HepG2 (cell line): Measurements from ENCODE around the gene ABCC8. TPM values are rescaled to one million over a fixed set of nuclear protein-coding genes. Genes with fewer than 3 reads are reported as not detected.

Experiments
- ATF7-NPFF ChIP-seq: sonication (generic); formaldehyde crosslinking; IDR thresholded peaks from 2 replicates; pipeline ENCODE4 v1.8.1; 2023; ENCODE audit warnings: mild to moderate bottlenecking, low read depth, missing genetic modification reagents, moderate library complexity
- GLI4 ChIP-seq: sonication (generic); formaldehyde crosslinking; IDR thresholded peaks from 2 replicates; pipeline ENCODE4 v1.5.1; 2020; ENCODE audit warnings: missing genetic modification reagents, mild to moderate bottlenecking, moderate library complexity, borderline replicate concordance
- GTF2F1 ChIP-seq: fragments of 150-350 bp; IDR thresholded peaks from 2 replicates; pipeline ENCODE4 v1.6.1; 2014; ENCODE audit warnings: low read length
- LBX2 ChIP-seq: sonication (generic); formaldehyde crosslinking; IDR thresholded peaks from 2 replicates; pipeline ENCODE4 v1.5.0; 2020; ENCODE audit warnings: missing genetic modification reagents, mild to moderate bottlenecking, borderline replicate concordance
- MXI1 ChIP-seq: IDR thresholded peaks from 3 replicates; pipeline ENCODE4 v1.6.1; 2012; ENCODE audit warnings: low read depth, low read length, inconsistent platforms, borderline replicate concordance
- NCOA1 ChIP-seq: sonication (generic); formaldehyde crosslinking; IDR thresholded peaks from 2 replicates; pipeline ENCODE4 v1.9.0; 2021; ENCODE audit warnings: missing genetic modification reagents
- NFE2 ChIP-seq: sonication (generic); formaldehyde crosslinking; IDR thresholded peaks from 2 replicates; pipeline ENCODE4 v1.4.0; 2020; ENCODE audit warnings: missing genetic modification reagents
- PHF5A ChIP-seq: IDR thresholded peaks from one replicate; pipeline ENCODE4 v1.6.1; 2018; ENCODE audit warnings: low read depth, missing genetic modification reagents; ENCODE audit not compliant: unreplicated experiment
- RBFOX2 ChIP-seq: fragments of 200-400 bp; formaldehyde crosslinking; IDR thresholded peaks from 2 replicates; pipeline ENCODE4 v1.6.1; 2017; ENCODE audit warnings: low read depth, mild to moderate bottlenecking, low read length
- REL ChIP-seq: sonication (generic); formaldehyde crosslinking; conservative IDR thresholded peaks from 2 replicates; pipeline ENCODE4 v1.8.0; 2022; ENCODE audit warnings: mild to moderate bottlenecking, missing genetic modification reagents, moderate library complexity
- RORA ChIP-seq: sonication (generic); formaldehyde crosslinking; IDR thresholded peaks from 2 replicates; pipeline ENCODE4 v1.5.0; 2020; ENCODE audit warnings: mild to moderate bottlenecking, missing genetic modification reagents, moderate library complexity
- SALL1 ChIP-seq: sonication (generic); formaldehyde crosslinking; IDR thresholded peaks from 2 replicates; pipeline ENCODE4 v1.8.0; 2022; ENCODE audit warnings: mild to moderate bottlenecking, missing genetic modification reagents
- SMYD3 ChIP-seq: sonication (generic); formaldehyde crosslinking; IDR thresholded peaks from 2 replicates; pipeline ENCODE4 v1.8.1; 2023; ENCODE audit warnings: mild to moderate bottlenecking, missing genetic modification reagents
- THRA ChIP-seq: sonication (generic); formaldehyde crosslinking; IDR thresholded peaks from 2 replicates; pipeline ENCODE4 v1.4.0; 2020; ENCODE audit warnings: missing genetic modification reagents, borderline replicate concordance
- ZFP1 ChIP-seq: IDR thresholded peaks from 2 replicates; pipeline ENCODE4 v1.6.1; 2016
- ZFX ChIP-seq: sonication (generic); formaldehyde crosslinking; IDR thresholded peaks from 2 replicates; pipeline ENCODE4 v1.4.0; 2020; ENCODE audit warnings: mild to moderate bottlenecking, low read depth, missing genetic modification reagents, moderate library complexity
- ZFY ChIP-seq: sonication (generic); formaldehyde crosslinking; IDR thresholded peaks from 2 replicates; pipeline ENCODE4 v1.4.0; 2020; ENCODE audit warnings: missing genetic modification reagents
- ZNF101 ChIP-seq: sonication (generic); formaldehyde crosslinking; IDR thresholded peaks from 2 replicates; pipeline ENCODE4 v1.4.0; 2020; ENCODE audit warnings: mild to moderate bottlenecking, low read depth, missing genetic modification reagents, borderline replicate concordance
- ZNF12 ChIP-seq: sonication (generic); formaldehyde crosslinking; IDR thresholded peaks from 2 replicates; pipeline ENCODE4 v1.5.0; 2020; ENCODE audit warnings: missing genetic modification reagents
- ZNF138 ChIP-seq: sonication (generic); formaldehyde crosslinking; IDR thresholded peaks from 2 replicates; pipeline ENCODE4 v1.5.0; 2020; ENCODE audit warnings: mild to moderate bottlenecking, low read depth, missing genetic modification reagents
- ZNF251 ChIP-seq: sonication (generic); formaldehyde crosslinking; IDR thresholded peaks from 2 replicates; pipeline ENCODE4 v1.9.0; 2021; ENCODE audit warnings: mild to moderate bottlenecking, missing genetic modification reagents
- ZNF605 ChIP-seq: sonication (generic); formaldehyde crosslinking; IDR thresholded peaks from 2 replicates; pipeline ENCODE4 v1.8.0; 2022; ENCODE audit warnings: mild to moderate bottlenecking, missing genetic modification reagents
- ZNF746 ChIP-seq: sonication (generic); formaldehyde crosslinking; IDR thresholded peaks from 2 replicates; pipeline ENCODE4 v1.8.0; 2022; ENCODE audit warnings: mild to moderate bottlenecking, missing genetic modification reagents
- polyA plus RNA-seq, 8 experiments: library from polyadenylated mRNA; depleted of rRNA in 3 of 8; stranded (reverse) in 7 of 8; unstranded in 1 of 8; fragments of >200 nt; fragmentation: Illumina TruSeq in 4 of 8; extraction: Trizol in 4 of 8; gene quantifications; 2 replicates each; pipeline versions ENCODE4 v1.2.1 to v1.2.3, GENCODE V29; 2011 to 2016; ENCODE audit warnings: low read depth in 4 of 8, missing spikeins in 1 of 8, mixed read lengths in 1 of 8; ENCODE audit not compliant: insufficient read depth in 1 of 8
- total RNA-seq, 5 experiments: library from RNA; depleted of rRNA; stranded (reverse); fragments of >200 nt; fragmentation: Illumina TruSeq; extraction: Trizol; gene quantifications; 2 replicates each; pipeline ENCODE4 v1.2.3, GENCODE V29; 2016; ENCODE audit warnings: low read depth in 1 of 5
- TF ChIP-seq, protein P1 (sequence below): IDR thresholded peaks from 2 replicates; pipeline ENCODE4 v1.6.1; 2016; ENCODE audit warnings: mild to moderate bottlenecking
- TF ChIP-seq, protein P2 (sequence below), 2 experiments: sonication (generic) in 1 of 2; formaldehyde crosslinking in 1 of 2; IDR thresholded peaks; 2 replicates each; pipeline versions ENCODE4 v1.5.1 to v1.6.1; 2011 to 2020; ENCODE audit warnings: borderline replicate concordance in 1 of 2, low read depth in 1 of 2, low read length in 1 of 2, mild to moderate bottlenecking in 1 of 2, missing genetic modification reagents in 1 of 2, moderate library complexity in 1 of 2

ABCC8 gene
- total and polyA plus RNA-seq, 2 of the 13 experiments (the other 11 are each of a cell fraction or from before 2014, with no cell fraction given) = not detected

- TF ChIP-seq ZFP1 (no peak), NCOA1 (CRISPR knock-in tag) (peak; percentile 76; the same call in 1 of the 2 replicates), SALL1 (CRISPR knock-in tag) (peak; percentile 96), MXI1 (peak; percentile 93; the same call in 1 of the 3 replicates), NFE2 (no peak), GTF2F1 (no peak), ZNF101 (CRISPR knock-in tag) (peak; percentile 54; the same call in 1 of the 2 replicates), THRA (CRISPR knock-in tag) (0 out of 2 replicates have a peak, but pooled peaks have one; percentile 10), ZNF605 (CRISPR knock-in tag) (peak; percentile 59; the same call in 1 of the 2 replicates), RORA (CRISPR knock-in tag) (no peak), LBX2 (CRISPR knock-in tag) (peak; percentile 61; the same call in 1 of the 2 replicates), ZNF746 (CRISPR knock-in tag) (peak; percentile 81; the same call in 1 of the 2 replicates), SMYD3 (CRISPR knock-in tag) (no peak), PHF5A (CRISPR knock-in tag) (no peak), ZNF138 (no peak), ZFY (CRISPR knock-in tag) (peak; percentile 55; the same call in 1 of the 2 replicates), GLI4 (CRISPR knock-in tag) (no peak), RBFOX2 (peak; percentile 96), ATF7-NPFF (CRISPR knock-in tag) (peak; percentile 88), ZNF12 (CRISPR knock-in tag) (no peak), ZNF251 (peak; percentile 49; the same call in 1 of the 2 replicates), ZFX (CRISPR knock-in tag) (peak; percentile 72), REL (0 out of 2 replicates have a peak, but pooled peaks have one; percentile 16)
- TF ChIP-seq, protein P1, sequence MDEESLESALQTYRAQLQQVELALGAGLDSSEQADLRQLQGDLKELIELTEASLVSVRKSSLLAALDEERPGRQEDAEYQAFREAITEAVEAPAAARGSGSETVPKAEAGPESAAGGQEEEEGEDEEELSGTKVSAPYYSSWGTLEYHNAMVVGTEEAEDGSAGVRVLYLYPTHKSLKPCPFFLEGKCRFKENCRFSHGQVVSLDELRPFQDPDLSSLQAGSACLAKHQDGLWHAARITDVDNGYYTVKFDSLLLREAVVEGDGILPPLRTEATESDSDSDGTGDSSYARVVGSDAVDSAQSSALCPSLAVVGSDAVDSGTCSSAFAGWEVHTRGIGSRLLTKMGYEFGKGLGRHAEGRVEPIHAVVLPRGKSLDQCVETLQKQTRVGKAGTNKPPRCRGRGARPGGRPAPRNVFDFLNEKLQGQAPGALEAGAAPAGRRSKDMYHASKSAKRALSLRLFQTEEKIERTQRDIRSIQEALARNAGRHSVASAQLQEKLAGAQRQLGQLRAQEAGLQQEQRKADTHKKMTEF (CRISPR knock-in tag) = peak; percentile 82
- TF ChIP-seq, protein P2, sequence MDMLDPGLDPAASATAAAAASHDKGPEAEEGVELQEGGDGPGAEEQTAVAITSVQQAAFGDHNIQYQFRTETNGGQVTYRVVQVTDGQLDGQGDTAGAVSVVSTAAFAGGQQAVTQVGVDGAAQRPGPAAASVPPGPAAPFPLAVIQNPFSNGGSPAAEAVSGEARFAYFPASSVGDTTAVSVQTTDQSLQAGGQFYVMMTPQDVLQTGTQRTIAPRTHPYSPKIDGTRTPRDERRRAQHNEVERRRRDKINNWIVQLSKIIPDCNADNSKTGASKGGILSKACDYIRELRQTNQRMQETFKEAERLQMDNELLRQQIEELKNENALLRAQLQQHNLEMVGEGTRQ (IDR thresholded peaks at IDR 0.05; ENCODE audit: low read depth, low read length) = no peak
- TF ChIP-seq, protein P2 (CRISPR knock-in tag; IDR thresholded peaks at IDR 0.05; ENCODE audit: borderline replicate concordance) = no peak
Measured at GRCh38 chr11:17352950-17353820, 123.5 kb downstream of the ABCC8 start (continued).
